ENCODE measurements around the gene PRKAB1.

- TF ChIP-seq CTCF (IDR thresholded peaks at IDR 0.05) (no peak), POLR2AphosphoS5 (IDR thresholded peaks at IDR 0.05; ENCODE audit: low read depth, low read length) (no peak)
These were observed 37.2 kb downstream of the PRKAB1 start for GRCh38 chr12:119705182-119705581.

Data from Panc1 (cell line).